HEK293 (cell line): ENCODE measurements around the gene NUBP1.

ENCODE experiments used
- FEZF1 ChIP-seq: fragments of 450-650 bp; formaldehyde crosslinking; IDR thresholded peaks from 2 replicates; pipeline ENCODE4 v1.5.1; 2016; ENCODE audit warnings: missing biosample characterization, missing genetic modification characterization
- GFI1B ChIP-seq: fragments of 450-650 bp; formaldehyde crosslinking; IDR thresholded peaks from 2 replicates; pipeline ENCODE4 v1.5.1; 2016; ENCODE audit warnings: missing biosample characterization, missing genetic modification characterization
- GLI2 ChIP-seq: fragments of 450-650 bp; formaldehyde crosslinking; IDR thresholded peaks from 2 replicates; pipeline ENCODE4; 2017; ENCODE audit warnings: missing biosample characterization, missing genetic modification characterization, low read depth, borderline replicate concordance
- KLF17 ChIP-seq: fragments of 450-650 bp; formaldehyde crosslinking; IDR thresholded peaks from 2 replicates; pipeline ENCODE4 v1.5.1; 2016; ENCODE audit warnings: missing biosample characterization, missing genetic modification characterization
- KLF7 ChIP-seq: fragments of 450-650 bp; formaldehyde crosslinking; IDR thresholded peaks from 2 replicates; pipeline ENCODE4 v1.5.1; 2016; ENCODE audit warnings: missing biosample characterization, missing genetic modification characterization, borderline replicate concordance
- RBAK ChIP-seq: fragments of 450-650 bp; formaldehyde crosslinking; IDR thresholded peaks from 2 replicates; pipeline ENCODE4 v1.5.1; 2016; ENCODE audit warnings: missing biosample characterization, missing genetic modification characterization
- SCRT2 ChIP-seq: fragments of 450-650 bp; formaldehyde crosslinking; IDR thresholded peaks from 2 replicates; pipeline ENCODE4 v1.5.1; 2016; ENCODE audit warnings: missing biosample characterization, missing genetic modification characterization
- SP2 ChIP-seq: fragments of 450-650 bp; formaldehyde crosslinking; IDR thresholded peaks from 2 replicates; pipeline ENCODE4 v1.5.1; 2016; ENCODE audit warnings: missing biosample characterization, missing genetic modification characterization
- SP7 ChIP-seq: fragments of 450-650 bp; formaldehyde crosslinking; IDR thresholded peaks from 2 replicates; pipeline ENCODE4 v1.5.1; 2016; ENCODE audit warnings: missing biosample characterization, missing genetic modification characterization
- YY1 ChIP-seq: fragments of 450-650 bp; formaldehyde crosslinking; IDR thresholded peaks from 2 replicates; pipeline ENCODE4 v1.5.1; 2018; ENCODE audit warnings: missing biosample characterization, missing genetic modification characterization
- ZBTB1 ChIP-seq: fragments of 450-650 bp; formaldehyde crosslinking; IDR thresholded peaks from 2 replicates; pipeline ENCODE4 v1.5.1; 2016; ENCODE audit warnings: missing biosample characterization, missing genetic modification characterization
- ZBTB17 ChIP-seq: fragments of 450-650 bp; formaldehyde crosslinking; IDR thresholded peaks from 2 replicates; pipeline ENCODE4 v1.5.1; 2016; ENCODE audit warnings: missing biosample characterization, missing genetic modification characterization
- ZEB2 ChIP-seq: fragments of 450-650 bp; formaldehyde crosslinking; IDR thresholded peaks from 2 replicates; pipeline ENCODE4 v1.5.1; 2016; ENCODE audit warnings: missing biosample characterization, missing genetic modification characterization
- ZIC2 ChIP-seq: fragments of 450-650 bp; formaldehyde crosslinking; IDR thresholded peaks from 2 replicates; pipeline ENCODE4 v1.5.1; 2016; ENCODE audit warnings: missing biosample characterization, missing genetic modification characterization
- ZNF114 ChIP-seq: fragments of 450-650 bp; formaldehyde crosslinking; IDR thresholded peaks from 2 replicates; pipeline ENCODE4 v1.5.0; 2017; ENCODE audit warnings: missing biosample characterization, missing genetic modification characterization
- ZNF157 ChIP-seq: fragments of 450-650 bp; formaldehyde crosslinking; IDR thresholded peaks from 2 replicates; pipeline ENCODE4 v1.5.1; 2016; ENCODE audit warnings: missing biosample characterization, missing genetic modification characterization
- ZNF174 ChIP-seq: fragments of 450-650 bp; formaldehyde crosslinking; IDR thresholded peaks from 2 replicates; pipeline ENCODE4 v1.5.0; 2017; ENCODE audit warnings: missing biosample characterization, mild to moderate bottlenecking, missing genetic modification characterization
- ZNF175 ChIP-seq: fragments of 450-650 bp; formaldehyde crosslinking; IDR thresholded peaks from 2 replicates; pipeline ENCODE4 v1.5.1; 2016; ENCODE audit warnings: missing biosample characterization, missing genetic modification characterization
- ZNF2 ChIP-seq: fragments of 450-650 bp; formaldehyde crosslinking; IDR thresholded peaks from 2 replicates; pipeline ENCODE4 v1.5.1; 2016; ENCODE audit warnings: missing biosample characterization, missing genetic modification characterization
- ZNF280C ChIP-seq: fragments of 450-650 bp; formaldehyde crosslinking; IDR thresholded peaks from 2 replicates; pipeline ENCODE4 v1.5.1; 2016; ENCODE audit warnings: missing biosample characterization, missing genetic modification characterization
- ZNF341 ChIP-seq: fragments of 450-650 bp; formaldehyde crosslinking; IDR thresholded peaks from 2 replicates; pipeline ENCODE4; 2016; ENCODE audit warnings: low read depth, missing biosample characterization, missing genetic modification characterization
- ZNF404 ChIP-seq: fragments of 450-650 bp; formaldehyde crosslinking; IDR thresholded peaks from 2 replicates; pipeline ENCODE4 v1.5.1; 2017; ENCODE audit warnings: missing biosample characterization, missing genetic modification characterization
- ZNF416 ChIP-seq: fragments of 450-650 bp; formaldehyde crosslinking; IDR thresholded peaks from 2 replicates; pipeline ENCODE4 v1.5.1; 2016; ENCODE audit warnings: missing biosample characterization, missing genetic modification characterization
- ZNF449 ChIP-seq: fragments of 450-650 bp; formaldehyde crosslinking; IDR thresholded peaks from 2 replicates; pipeline ENCODE4 v1.5.1; 2017; ENCODE audit warnings: missing biosample characterization, mild to moderate bottlenecking, missing genetic modification characterization, moderate library complexity
- ZNF473 ChIP-seq: fragments of 450-650 bp; formaldehyde crosslinking; IDR thresholded peaks from 2 replicates; pipeline ENCODE4 v1.5.1; 2017; ENCODE audit warnings: missing biosample characterization, missing genetic modification characterization
- ZNF488 ChIP-seq: fragments of 450-650 bp; formaldehyde crosslinking; IDR thresholded peaks from 2 replicates; pipeline ENCODE4 v1.5.1; 2016; ENCODE audit warnings: missing biosample characterization, missing genetic modification characterization
- ZNF571 ChIP-seq: fragments of 450-650 bp; formaldehyde crosslinking; IDR thresholded peaks from 2 replicates; pipeline ENCODE4 v1.5.0; 2017; ENCODE audit warnings: missing biosample characterization, missing genetic modification characterization
- ZNF610 ChIP-seq: fragments of 450-650 bp; formaldehyde crosslinking; IDR thresholded peaks from 2 replicates; pipeline ENCODE4 v1.5.1; 2016; ENCODE audit warnings: missing biosample characterization, missing genetic modification characterization, borderline replicate concordance
- ZNF639 ChIP-seq: fragments of 450-650 bp; formaldehyde crosslinking; IDR thresholded peaks from 2 replicates; pipeline ENCODE4 v1.5.1; 2016; ENCODE audit warnings: missing biosample characterization, missing genetic modification characterization
- ZNF670 ChIP-seq: fragments of 450-650 bp; formaldehyde crosslinking; IDR thresholded peaks from 2 replicates; pipeline ENCODE4 v1.5.1; 2016; ENCODE audit warnings: missing biosample characterization, missing genetic modification characterization, low read depth
- ZNF692 ChIP-seq: fragments of 450-650 bp; formaldehyde crosslinking; IDR thresholded peaks from 2 replicates; pipeline ENCODE4 v1.5.1; 2016; ENCODE audit warnings: missing biosample characterization, missing genetic modification characterization
- ZNF791 ChIP-seq: fragments of 450-650 bp; formaldehyde crosslinking; IDR thresholded peaks from 2 replicates; pipeline ENCODE4 v1.5.1; 2016; ENCODE audit warnings: missing biosample characterization, missing genetic modification characterization
- ZNF837 ChIP-seq: fragments of 450-650 bp; formaldehyde crosslinking; IDR thresholded peaks from 2 replicates; pipeline ENCODE4 v1.5.1; 2016; ENCODE audit warnings: missing biosample characterization, missing genetic modification characterization
- ZNF843 ChIP-seq: fragments of 450-650 bp; formaldehyde crosslinking; IDR thresholded peaks from 2 replicates; pipeline ENCODE4 v1.5.1; 2016; ENCODE audit warnings: missing biosample characterization, missing genetic modification characterization

NUBP1 gene

GRCh38 chr16:10743610-10744369, at the start of gene NUBP1 (continued):
- TF ChIP-seq ZNF639 (tag by site-specific recombination), result peak; percentile 94
- peak; percentile 68 for TF ChIP-seq ZBTB17
- TF ChIP-seq ZNF174 (tag by site-specific recombination), result no peak
- no peak for TF ChIP-seq ZNF791 (tag by site-specific recombination)
- TF ChIP-seq ZNF280C, result no peak
- peak; percentile 93 for TF ChIP-seq KLF17 (tag by site-specific recombination)
- peak; percentile 68; the same call in 1 of the 2 replicates for TF ChIP-seq YY1 (tag by site-specific recombination)
- TF ChIP-seq FEZF1, result no peak
- no peak for TF ChIP-seq GFI1B (tag by site-specific recombination)
- TF ChIP-seq ZNF571, result no peak
- no peak for TF ChIP-seq RBAK
- TF ChIP-seq ZNF473 (tag by site-specific recombination), result no peak
- no peak for TF ChIP-seq ZNF416 (tag by site-specific recombination)
- peak; percentile 90 for TF ChIP-seq SP7 (tag by site-specific recombination)
- TF ChIP-seq ZNF488 (tag by site-specific recombination), result no peak
- TF ChIP-seq ZNF2, result peak; percentile 94
- TF ChIP-seq ZNF692 (tag by site-specific recombination), result peak; percentile 90
- TF ChIP-seq SP2 (tag by site-specific recombination), result peak; percentile 97
- TF ChIP-seq ZNF843, result peak; percentile 76
- no peak; the same call in 1 of the 2 replicates for TF ChIP-seq ZIC2 (tag by site-specific recombination)
- peak; percentile 99 for TF ChIP-seq ZEB2 (tag by site-specific recombination)
- TF ChIP-seq ZNF175 (tag by site-specific recombination), result no peak
- TF ChIP-seq ZBTB1, result no peak
- no peak for TF ChIP-seq GLI2 (tag by site-specific recombination)
- no peak for TF ChIP-seq ZNF114 (tag by site-specific recombination)
- TF ChIP-seq ZNF157 (tag by site-specific recombination), result no peak
- TF ChIP-seq ZNF837 (tag by site-specific recombination), result no peak
- TF ChIP-seq ZNF341 (tag by site-specific recombination), result peak; percentile 50
- no peak for TF ChIP-seq ZNF404 (tag by site-specific recombination)
- TF ChIP-seq SCRT2 (tag by site-specific recombination), result peak; percentile 51; the same call in 1 of the 2 replicates
- no peak for TF ChIP-seq ZNF670 (tag by site-specific recombination)
- peak; percentile 66; the same call in 1 of the 2 replicates for TF ChIP-seq ZNF610
- peak; percentile 86; the same call in 1 of the 2 replicates for TF ChIP-seq KLF7 (tag by site-specific recombination)
- TF ChIP-seq ZNF449 (tag by site-specific recombination), result no peak
